Pancreas (tissue), 10 donors: ENCODE results near the gene IGBP1. TPM values are rescaled to one million over a fixed set of nuclear protein-coding genes. Genes with fewer than 3 reads are reported as not detected.

ENCODE experiments used
- ATAC-seq, 4 donors: fragments of 200-7000 bp; cut with Tn5 transposase; one replicate each; pipeline versions ENCODE4 v1.8.0 to v1.9.1; 2020; ENCODE audit warnings: mild to moderate bottlenecking in 4 of 4, moderate library complexity in 4 of 4
- DNase-seq, 6 donors: peaks; one replicate each; pipeline ENCODE4 v3.0.0-alpha.2; 2020
- FAIRE-seq: peaks from 2 replicates; lab custom pipeline; 2012; peaks lifted over from hg19 to GRCh38; lab: Jason Lieb, UNC
- H3K27ac ChIP-seq, 4 donors: fragments of 200-600 bp; sonication (generic); 1 replicate in 3 of 4; 2 replicates in 1 of 4; pipeline versions ENCODE4 v1.5.0 to v1.8.0; 2020
- H3K27me3 ChIP-seq, 4 donors: fragments of 200-600 bp; one replicate each; pipeline ENCODE4 v1.8.0; 2021
- H3K36me3 ChIP-seq, 3 donors: fragments of 200-600 bp; sonication (generic) in 1 of 3; one replicate each; pipeline versions ENCODE4 v1.5.0 to v1.8.0; 2020 to 2021
- H3K4me1 ChIP-seq, 3 donors: fragments of 200-600 bp; one replicate each; pipeline ENCODE4 v1.8.0; 2021
- H3K4me3 ChIP-seq, 4 donors: fragments of 200-600 bp; sonication (generic) in 2 of 4; one replicate each; pipeline versions ENCODE4 v1.5.0 to v1.8.0; 2020 to 2021
- H3K9me3 ChIP-seq, 4 donors: fragments of 200-600 bp; one replicate each; pipeline ENCODE4 v1.8.0; 2021
- CTCF ChIP-seq, 4 donors: fragments of 200-600 bp; sonication (generic) in 3 of 4; IDR thresholded peaks; one replicate each; pipeline versions ENCODE4 v1.5.0 to v1.8.0; 2021; ENCODE audit warnings: antibody characterized with exemption in 4 of 4
- WGBS, 2 donors: extraction: QIAGEN DNeasy Blood & Tissue Kit; methylation state at CpG; one replicate each; pipeline ENCODE4 v1.1.7; 2013; 5-methylcytosine and 5-hydroxymethylcytosine counted together
- intact Hi-C, 3 donors: fragments of 100-400 bp; cut with DNase I; formaldehyde crosslinking; loops; one replicate each; pipeline versions ENCODE4 v1.11.1 to v1.14.2; 2022
- polyA plus RNA-seq, 2 donors: library from polyadenylated mRNA; stranded (reverse); fragments of 200-250 nt; gene quantifications; one replicate each; pipeline ENCODE4 v1.2.3, GENCODE V29; 2013
- total RNA-seq, 6 donors: library from RNA; stranded (reverse); fragmentation: NEBNext Ultra II Directional in 4 of 6; extraction: Animal tissue kit (Norgen Biotek cat#: 25700) in 4 of 6; gene quantifications; one replicate each; pipeline versions ENCODE4 v1.2.1 to v1.2.4, GENCODE V29; 2021 to 2023
- donor health status: healthy with polysubstance abuse.
- donor health status: DM: no; HTN: no; CAD: no; lungs with moderate emphysema.
- donor health status: DM: no; HTN: no; CAD: no.
- donor health status: control.
- donor health status: control.
- donor health status: Bipolar disorder and iron deficiency.
- donor health status: DM: yes; HTN: yes; CAD: no.
- donor health status: DM: no; HTN: no; CAD: no.
- donor health status: DM: no; HTN: no; CAD: no.
- donor health status: DM: yes; HTN: yes; CAD: no.

Gene IGBP1
- total and polyA plus RNA-seq, 8 donors: 42.5 to 68.8 (median 46.4) TPM

GRCh38 chrX:70132224-70132623 is 1.0 kb upstream of the IGBP1 start:
- Histone ChIP-seq H3K4me1 (peaks cover 0 to 8% (median 0%) of the 10 kb centered on the region in 3 donors), H3K27ac (no peak overlapping the region), H3K9me3 (no peaks in the 10 kb centered on the region), H3K4me3 (no peak overlapping the region), H3K36me3 (no peaks in the 10 kb centered on the region), H3K27me3 (peaks cover 0 to 10% (median 0%) of the 10 kb centered on the region in 4 donors)
- FAIRE-seq: no peak
- no peak for ATAC-seq
- intact Hi-C loops: no loop called here
- 26 to 46% methylated on average over 4 of the region's 4 CpGs for WGBS, 2 donors
- no peak for DNase-seq
- no peak for TF ChIP-seq CTCF (IDR thresholded peaks at IDR 0.05)

GRCh38 chrX:70132877-70133302 is 357 bp upstream of the IGBP1 start:
- no peak for TF ChIP-seq CTCF (IDR thresholded peaks at IDR 0.05)
- no peak for FAIRE-seq
- Histone ChIP-seq H3K4me1 (peaks cover 0 to 8% (median 0%) of the 10 kb centered on the region in 3 donors), H3K27me3 (peaks cover 0 to 10% (median 0%) of the 10 kb centered on the region in 4 donors), H3K27ac (peak overlapping the region in 3 of 4 donors; percentile 79 to 87 (median 84)), H3K36me3 (no peaks in the 10 kb centered on the region), H3K4me3 (peak overlapping the region; percentile 47 to 66 (median 52)), H3K9me3 (no peaks in the 10 kb centered on the region)
- intact Hi-C loops: no loop called here
- peak; percentile 3 to 59 (median 24) for ATAC-seq
- no peak for DNase-seq
- 0 to 24% methylated on average over 8 of the region's 8 CpGs for WGBS, 2 donors

- intact Hi-C loops: no loop called here
Measured at GRCh38 chrX:70134116-70134477, 850 bp downstream of the IGBP1 start.

GRCh38 chrX:70138622-70139021 is 5.4 kb downstream of the IGBP1 start:
- ATAC-seq: no peak
- no peak for DNase-seq
- no peak for TF ChIP-seq CTCF (IDR thresholded peaks at IDR 0.05)
- no peaks in the 10 kb centered on the region for H3K36me3 ChIP-seq
- no peak overlapping the region for H3K27ac ChIP-seq
- peaks cover 0 to 13% (median 0%) of the 10 kb centered on the region in 4 donors for H3K27me3 ChIP-seq
- peaks cover 0 to 8% (median 0%) of the 10 kb centered on the region in 3 donors for H3K4me1 ChIP-seq
- WGBS, 2 donors: 80 to 84% methylated on average over 2 of the region's 2 CpGs
- intact Hi-C loops: no loop called here
- no peak overlapping the region for H3K4me3 ChIP-seq
- H3K9me3 ChIP-seq: no peaks in the 10 kb centered on the region
- FAIRE-seq: no peak

More at GRCh38 chrX:70134116-70134477, 850 bp downstream of the IGBP1 start:
- TF ChIP-seq CTCF (IDR thresholded peaks at IDR 0.05): no peak
- ATAC-seq: peak in 3 of 4 donors; percentile 6 to 8 (median 7)
- no peak for FAIRE-seq
- 1 to 25% methylated on average over 12 of the region's 12 CpGs for WGBS, 2 donors
- no peaks in the 10 kb centered on the region for H3K9me3 ChIP-seq
- peak overlapping the region; percentile 47 to 66 (median 52) for H3K4me3 ChIP-seq
- no peaks in the 10 kb centered on the region for H3K36me3 ChIP-seq
- H3K27ac ChIP-seq: peak overlapping the region; percentile 44 to 84 (median 62)
- peaks cover 0 to 10% (median 0%) of the 10 kb centered on the region in 4 donors for H3K27me3 ChIP-seq
- H3K4me1 ChIP-seq: peaks cover 0 to 8% (median 0%) of the 10 kb centered on the region in 3 donors
- DNase-seq: no peak

- WGBS, 2 donors: 84 to 92% methylated on average over 3 of the region's 3 CpGs
- DNase-seq (no peak), FAIRE-seq (peak; percentile 23), ATAC-seq (no peak)
- Histone ChIP-seq H3K36me3 (no peaks in the 10 kb centered on the region), H3K4me3 (no peak overlapping the region), H3K27me3 (peaks cover 0 to 13% (median 0%) of the 10 kb centered on the region in 4 donors), H3K4me1 (peaks cover 0 to 6% (median 0%) of the 10 kb centered on the region in 3 donors), H3K27ac (no peak overlapping the region), H3K9me3 (no peaks in the 10 kb centered on the region)
- intact Hi-C loops: no loop called here
- TF ChIP-seq CTCF (IDR thresholded peaks at IDR 0.05): no peak
Measured at GRCh38 chrX:70139736-70140135, 6.5 kb downstream of the IGBP1 start.
